Measurements from ENCODE around the gene PNLDC1. TPM values are rescaled to one million over a fixed set of nuclear protein-coding genes. Genes with fewer than 3 reads are reported as not detected.

PNLDC1 gene
- total and polyA plus RNA-seq, 2 experiments from 2014 or later, result not detected

- Mint-ChIP-seq H3K4me3 (no peak overlapping the region), H3K4me1 (peaks cover 68% of the 10 kb centered on the region), H3K36me3 (ENCODE audit: low read depth) (peaks cover 8% of the 10 kb centered on the region; the same call in 2 of the 3 replicates), H3K27me3 (ENCODE audit: insufficient read depth, low read depth, poor library complexity) (peaks cover 13% of the 10 kb centered on the region), H3K9me3 (peaks cover 8% of the 10 kb centered on the region; the same call in 1 of the 3 replicates), H3K27ac (no peak overlapping the region)
- Histone ChIP-seq H3K27me3 (ENCODE audit: insufficient read depth) (no peaks in the 10 kb centered on the region), H4K20me1 (replicated peaks; ENCODE audit: insufficient read depth) (no peaks in the 10 kb centered on the region), H3K9me2 (ENCODE audit: insufficient read depth) (no peaks in the 10 kb centered on the region), H3K4me1 (ENCODE audit: insufficient read depth) (peaks cover 44% of the 10 kb centered on the region), H3F3A (replicated peaks; ENCODE audit: low read depth) (no peaks in the 10 kb centered on the region), H3K79me2 (replicated peaks; ENCODE audit: insufficient read depth) (no peaks in the 10 kb centered on the region), H2AFZ (peak overlapping the region; percentile 56; the same call in 1 of the 2 replicates), H3K36me3 (ENCODE audit: insufficient read depth) (no peaks in the 10 kb centered on the region), H3K4me3 (no peak overlapping the region), H3K27ac (ENCODE audit: low read depth) (no peak overlapping the region), H3K4me2 (no peak overlapping the region)
- TF ChIP-seq CREB1 (CRISPR knock-in tag; IDR thresholded peaks at IDR 0.05; ENCODE audit: low read depth) (no peak), NANOG (IDR thresholded peaks at IDR 0.05; ENCODE audit: borderline replicate concordance) (no peak), ZNF114 (CRISPR knock-in tag; IDR thresholded peaks at IDR 0.05) (no peak), EZH2phosphoT487 (IDR thresholded peaks at IDR 0.05; ENCODE audit: unreplicated experiment) (no peak), ZNF331 (CRISPR knock-in tag; IDR thresholded peaks at IDR 0.05; ENCODE audit: low read depth) (no peak), EZH2 (IDR thresholded peaks at IDR 0.05; ENCODE audit: low read depth, unreplicated experiment) (no peak), JUNB (IDR thresholded peaks at IDR 0.05; ENCODE audit: unreplicated experiment) (no peak), STAT1 (IDR thresholded peaks at IDR 0.05; ENCODE audit: unreplicated experiment) (no peak), ETS1 (IDR thresholded peaks at IDR 0.05) (no peak), REST (IDR thresholded peaks at IDR 0.05; ENCODE audit: unreplicated experiment) (no peak), CTCF (conservative IDR thresholded peaks at IDR 0.05; ENCODE audit: low read depth in 2 of 2) (no peak), ZNF462 (CRISPR knock-in tag; IDR thresholded peaks at IDR 0.05) (no peak), POLR2AphosphoS5 (IDR thresholded peaks at IDR 0.05; ENCODE audit: low read depth) (no peak)
- DNase-seq (ENCODE audit: low spot score) (no peak), ATAC-seq (no peak)
These were observed 34.0 kb downstream of the PNLDC1 start for GRCh38 chr6:159833997-159834603.

Data from GM23338 (cell line).